IMR-90 (cell line): ENCODE results near the gene PIGM. TPM values are rescaled to one million over a fixed set of nuclear protein-coding genes. Genes with fewer than 3 reads are reported as not detected.

ENCODE experiments used
- ATAC-seq: fragments of 200-7000 bp; cut with Tn5 transposase; 2 replicates; pipeline ENCODE4 v1.9.1; 2020; ENCODE audit warnings: low read depth, mild to moderate bottlenecking, moderate library complexity
- BruUV-seq: library from RNA; stranded (reverse); fragments of 400-500 nt; replicated peaks from 2 replicates; lab custom pipeline; 2021; lab: Mats Ljungman, UMichigan
- CTCF ChIA-PET: fragments of 300-600 bp; formaldehyde crosslinking; extraction: SDS; loops from one replicate; lab custom pipeline; 2021; ENCODE audit warnings: antibody characterized with exemption; lab: Yijun Ruan, JAX
- POLR2A ChIA-PET: fragments of 300-600 bp; sonication (Branson Sonifier 250); formaldehyde crosslinking; loops from one replicate; lab custom pipeline; 2022; ENCODE audit warnings: antibody characterized with exemption; ENCODE audit not compliant: unreplicated experiment; lab: Charles Lee
- DNase-seq: peaks from one replicate; pipeline ENCODE4 v3.0.0; 2013
- H2AFZ ChIP-seq: replicated peaks from 2 replicates; pipeline ENCODE3; 2013; ENCODE audit warnings: low read length, mild to moderate bottlenecking; ENCODE audit not compliant: poor library complexity
- H2AK5ac ChIP-seq: 2 replicates; pipeline ENCODE4 v1.6.1; 2013; ENCODE audit warnings: low read depth, low read length, inconsistent platforms
- H2AK9ac ChIP-seq: replicated peaks from 2 replicates; pipeline ENCODE3; 2013; ENCODE audit warnings: mild to moderate bottlenecking, low read depth, low read length, moderate library complexity; ENCODE audit not compliant: poor library complexity
- H2BK120ac ChIP-seq: 2 replicates; pipeline ENCODE4 v1.6.1; 2013; ENCODE audit warnings: low read depth, low read length, inconsistent platforms
- H2BK15ac ChIP-seq: 3 replicates; pipeline ENCODE4 v1.6.1; 2013; ENCODE audit warnings: low read depth, low read length, inconsistent platforms
- H2BK20ac ChIP-seq: 2 replicates; pipeline ENCODE4 v1.6.1; 2013; ENCODE audit warnings: low read depth, mild to moderate bottlenecking, inconsistent platforms, low read length, moderate library complexity
- H2BK5ac ChIP-seq: 2 replicates; pipeline ENCODE4 v1.6.1; 2013; ENCODE audit warnings: mild to moderate bottlenecking, low read depth, low read length, inconsistent platforms; ENCODE audit not compliant: poor library complexity, severe bottlenecking
- H3K14ac ChIP-seq: replicated peaks from 2 replicates; pipeline ENCODE4 v1.6.1; 2013; ENCODE audit warnings: low read depth, low read length, inconsistent platforms
- H3K18ac ChIP-seq: 2 replicates; pipeline ENCODE4 v1.6.1; 2013; ENCODE audit warnings: low read depth, low read length, control low read depth
- H3K23ac ChIP-seq: 2 replicates; pipeline ENCODE4 v1.6.1; 2013; ENCODE audit warnings: low read depth, low read length, inconsistent platforms
- H3K27ac ChIP-seq: 2 replicates; pipeline ENCODE4 v1.5.1; 2013; ENCODE audit warnings: mild to moderate bottlenecking, control low read depth, low read length; ENCODE audit not compliant: insufficient read depth
- H3K27me3 ChIP-seq: 2 replicates; pipeline ENCODE4 v1.6.1; 2013; ENCODE audit warnings: low read length; ENCODE audit not compliant: control insufficient read depth, insufficient read depth
- H3K36me3 ChIP-seq: 2 replicates; pipeline ENCODE4 v1.6.1; 2013; ENCODE audit warnings: low read length, mixed read lengths; ENCODE audit not compliant: control insufficient read depth, insufficient read depth
- H3K4ac ChIP-seq: 2 replicates; pipeline ENCODE4 v1.6.1; 2013; ENCODE audit warnings: low read depth, low read length, inconsistent platforms
- H3K4me1 ChIP-seq: 2 replicates; pipeline ENCODE4 v1.6.1; 2013; ENCODE audit warnings: low read length, mixed read lengths; ENCODE audit not compliant: control insufficient read depth, insufficient read depth
- H3K4me2 ChIP-seq: 2 replicates; pipeline ENCODE4 v1.6.1; 2013; ENCODE audit warnings: low read depth, mild to moderate bottlenecking, control low read depth, low read length, moderate library complexity
- H3K4me3 ChIP-seq: 2 replicates; pipeline ENCODE4 v1.5.1; 2013; ENCODE audit warnings: low read depth, mild to moderate bottlenecking, control low read depth, low read length, moderate library complexity; ENCODE audit not compliant: insufficient read depth
- H3K56ac ChIP-seq: 2 replicates; pipeline ENCODE4 v1.6.1; 2013; ENCODE audit warnings: low read length, inconsistent platforms; ENCODE audit not compliant: insufficient read depth; ENCODE audit errors: extremely low read depth
- H3K79me1 ChIP-seq, 2 experiments: 2 replicates each; pipeline ENCODE4 v1.6.1; 2013; ENCODE audit warnings: low read length in 2 of 2, inconsistent platforms in 1 of 2, low read depth in 1 of 2
- H3K9ac ChIP-seq: 2 replicates; pipeline ENCODE4 v1.6.1; 2013; ENCODE audit warnings: low read depth, low read length, control low read depth
- H3K9me1 ChIP-seq: 2 replicates; pipeline ENCODE4 v1.6.1; 2013; ENCODE audit warnings: low read length, inconsistent platforms; ENCODE audit not compliant: insufficient read depth
- H3K9me3 ChIP-seq: 2 replicates; pipeline ENCODE4 v1.6.1; 2013; ENCODE audit warnings: low read length; ENCODE audit not compliant: control insufficient read depth, insufficient read depth
- H4K20me1 ChIP-seq: 2 replicates; pipeline ENCODE4 v1.6.1; 2013; ENCODE audit warnings: low read length, inconsistent platforms; ENCODE audit not compliant: insufficient read depth
- H4K5ac ChIP-seq: 2 replicates; pipeline ENCODE4 v1.6.1; 2013; ENCODE audit warnings: mild to moderate bottlenecking, low read depth, low read length, control low read depth
- H4K8ac ChIP-seq, 2 experiments: 2 replicates each; pipeline ENCODE4 v1.6.1; 2013; ENCODE audit warnings: low read depth in 2 of 2, low read length in 2 of 2, control low read depth in 1 of 2, inconsistent platforms in 1 of 2
- H4K91ac ChIP-seq: 2 replicates; pipeline ENCODE4 v1.6.1; 2013; ENCODE audit warnings: low read depth, low read length, inconsistent platforms; ENCODE audit not compliant: insufficient read depth
- ELK1 ChIP-seq: fragments of 150-350 bp; IDR thresholded peaks from 2 replicates; pipeline ENCODE4 v1.6.1; 2016; ENCODE audit warnings: low read depth, mild to moderate bottlenecking, low read length, moderate library complexity, borderline replicate concordance
- FOS ChIP-seq: fragments of 150-350 bp; IDR thresholded peaks from 2 replicates; pipeline ENCODE4 v1.6.1; 2016; ENCODE audit warnings: low read depth, low read length
- MAFK ChIP-seq: IDR thresholded peaks from 2 replicates; pipeline ENCODE4 v1.6.1; 2012; ENCODE audit warnings: low read depth, low read length, improper control_type of control experiment
- MAZ ChIP-seq: IDR thresholded peaks from 2 replicates; pipeline ENCODE4 v1.6.1; 2012; ENCODE audit warnings: low read depth, mild to moderate bottlenecking, low read length, improper control_type of control experiment, moderate library complexity, borderline replicate concordance
- MXI1 ChIP-seq: IDR thresholded peaks from 2 replicates; pipeline ENCODE4 v1.6.1; 2012; ENCODE audit warnings: low read depth, mild to moderate bottlenecking, low read length, moderate library complexity, borderline replicate concordance
- NFE2L2 ChIP-seq: fragments of 150-350 bp; IDR thresholded peaks from 2 replicates; pipeline ENCODE4 v1.6.1; 2016; ENCODE audit warnings: low read depth, mild to moderate bottlenecking, low read length
- RCOR1 ChIP-seq: IDR thresholded peaks from 2 replicates; pipeline ENCODE4 v1.6.1; 2012; ENCODE audit warnings: mild to moderate bottlenecking, low read length, improper control_type of control experiment; ENCODE audit not compliant: insufficient replicate concordance
- RFX5 ChIP-seq: IDR thresholded peaks from 2 replicates; pipeline ENCODE4 v1.8.0; 2012; ENCODE audit warnings: low read depth, mild to moderate bottlenecking, low read length, moderate library complexity
- SMC3 ChIP-seq: fragments of 150-350 bp; IDR thresholded peaks from 2 replicates; pipeline ENCODE4 v1.6.1; 2016; ENCODE audit warnings: low read depth, mild to moderate bottlenecking, antibody characterized with exemption, low read length, moderate library complexity
- USF2 ChIP-seq: fragments of 150-350 bp; IDR thresholded peaks from 2 replicates; pipeline ENCODE4 v1.6.1; 2017; ENCODE audit warnings: mild to moderate bottlenecking, antibody characterized with exemption, low read length, low read depth
- WGBS, 2 experiments: methylation state at CpG; one replicate each; pipeline versions ENCODE4 v1.1.5 to v1.1.7; 2013; ENCODE audit warnings: missing lambda C conversion rate in 2 of 2; ENCODE audit not compliant: insufficient read length in 1 of 2; ENCODE audit errors: extremely low coverage in 2 of 2; 5-methylcytosine and 5-hydroxymethylcytosine counted together
- dilution Hi-C: fragments of 300-500 bp; cut with HindIII; formaldehyde crosslinking; loops from one replicate; pipeline ENCODE4 v1.14.3; 2018; ENCODE audit warnings: low sequenced_read_pairs; ENCODE audit not compliant: unreplicated experiment
- in situ Hi-C: fragments of 300-500 bp; cut with MboI; formaldehyde crosslinking; loops from 3 replicates; pipeline ENCODE4 v1.14.3; 2019; ENCODE audit warnings: low sequenced_read_pairs, inconsistent platforms, mixed read lengths
- intact Hi-C: fragments of 100-400 bp; cut with micrococcal nuclease; formaldehyde crosslinking; loops from 2 replicates; pipeline ENCODE4 v1.10.0; 2022
- polyA plus RNA-seq, 3 experiments: library from polyadenylated mRNA; depleted of rRNA; stranded (reverse); fragments of >200 nt; gene quantifications; 2 replicates each; pipeline ENCODE4 v1.2.3, GENCODE V29; 2012; ENCODE audit warnings: low replicate concordance in 1 of 3
- total RNA-seq: library from RNA; depleted of rRNA; stranded (reverse); fragments of >200 nt; gene quantifications from 2 replicates; pipeline ENCODE4 v1.2.3, GENCODE V29; 2012

PIGM gene
- total and polyA plus RNA-seq, 2 of the 4 experiments (the other 2 are of a cell fraction), result 2.9 TPM

GRCh38 chr1:160009081-160009480 is 22.7 kb downstream of the PIGM start:
- Histone ChIP-seq H3K4me2 (no peak overlapping the region), H3K4me1 (no peaks in the 10 kb centered on the region), H4K5ac (no peak overlapping the region), H4K91ac (no peak overlapping the region), H3K14ac (no peak overlapping the region), H3K56ac (no peak overlapping the region), H2BK20ac (no peak overlapping the region), H4K8ac (no peak overlapping the region), H2AK5ac (no peak overlapping the region), H3K4me3 (no peak overlapping the region), H3K36me3 (no peaks in the 10 kb centered on the region), H2BK120ac (no peak overlapping the region), H3K79me1 (no peaks in the 10 kb centered on the region), H3K9ac (no peak overlapping the region), H3K18ac (no peak overlapping the region), H4K20me1 (no peaks in the 10 kb centered on the region), H2BK15ac (no peak overlapping the region), H2BK5ac (no peak overlapping the region), H3K23ac (no peak overlapping the region), H3K9me1 (no peaks in the 10 kb centered on the region), H3K27ac (no peak overlapping the region), H3K4ac (no peak overlapping the region), H2AFZ (no peak overlapping the region), H3K9me3 (no peaks in the 10 kb centered on the region), H2AK9ac (no peak overlapping the region), H3K27me3 (peaks cover 24% of the 10 kb centered on the region)
- no TSS peak for BruUV-seq
- DNase-seq, result no peak
- ATAC-seq, result no peak
- ChIA-PET POLR2A (no interaction called here), CTCF (no interaction called here)
- dilution Hi-C loops, result no loop called here
- intact Hi-C loops, result loop anchor here (5.0 kb wide), 1 partner anchor 227 kb away; the partner anchor contains the start of gene DUSP23
- no CpG with 5 or more reads among the region's 2 CpGs for WGBS, 2 experiments
- in situ Hi-C loops, result loop anchor here (5.0 to 10.0 kb wide), 2 partner anchors 72 to 224 kb away; partner anchors contain the start of gene DUSP23
- TF ChIP-seq MAFK (no peak), MAZ (no peak), RCOR1 (no peak), SMC3 (no peak), FOS (no peak), RFX5 (no peak), ELK1 (no peak), MXI1 (no peak), NFE2L2 (no peak), USF2 (no peak)
